NCI-H187 (cell line): ENCODE measurements around the gene IL17RB.

ENCODE experiments used
- DNase-seq, 2 experiments: peaks; one replicate each; lab custom pipeline; 2025; lab: John Stamatoyannopoulos, UW

Gene IL17RB

DNA sequence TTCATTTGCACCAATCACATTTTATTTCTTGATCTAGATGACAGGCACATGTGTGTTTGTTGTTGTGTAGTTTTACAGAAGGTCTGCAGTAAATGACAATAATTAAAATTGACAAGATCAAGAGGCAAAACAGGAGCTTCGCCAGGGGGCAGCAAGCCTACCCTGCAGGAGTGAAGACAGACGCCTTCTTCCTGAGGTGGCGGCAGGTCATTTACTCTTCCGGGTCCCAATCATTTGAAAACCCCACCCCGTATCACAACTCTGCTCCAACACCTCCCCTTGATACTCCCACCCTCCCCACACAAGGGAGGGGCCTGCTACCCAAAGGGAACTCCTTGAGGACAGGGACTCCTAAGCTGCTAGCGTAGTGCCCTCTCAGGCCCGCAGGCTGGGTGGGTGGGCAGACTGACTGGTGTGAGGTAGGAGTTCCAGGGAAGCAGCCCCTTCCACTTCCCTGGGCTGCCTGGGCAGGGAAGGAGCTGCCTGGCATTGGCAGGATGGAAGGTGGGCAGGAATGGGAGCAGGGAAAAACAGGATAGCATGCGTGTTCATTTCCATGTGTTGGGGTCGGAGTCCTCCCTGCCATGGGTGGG, 13.2 kb upstream of the IL17RB start:
- no peak for DNase-seq

GRCh38 chr3:53833700-53834099, 12.7 kb upstream of the IL17RB start:
- DNase-seq: no peak

GRCh38 chr3:53834429-53835095, 11.8 kb upstream of the IL17RB start:
- DNase-seq: no peak

DNA sequence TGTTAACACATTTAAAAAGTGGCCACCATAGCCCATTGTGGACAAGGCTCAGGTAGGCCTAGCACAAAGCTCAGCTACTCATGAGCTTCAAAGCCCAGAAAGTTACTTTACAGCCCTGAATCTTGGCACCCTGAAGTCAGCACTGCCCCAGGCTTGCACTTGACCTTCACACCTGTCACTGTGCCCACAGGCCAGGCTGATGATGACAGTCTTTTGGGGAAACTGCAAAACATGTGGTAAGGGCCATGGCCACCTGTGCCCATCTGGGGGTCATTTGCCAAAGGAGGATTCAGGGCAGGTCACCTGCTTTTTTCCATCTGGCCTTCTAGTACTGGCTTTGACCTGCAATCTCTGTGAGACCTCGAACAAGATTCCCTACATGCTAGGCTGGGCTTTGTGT, 11.1 kb upstream of the IL17RB start:
- no peak for DNase-seq

DNA sequence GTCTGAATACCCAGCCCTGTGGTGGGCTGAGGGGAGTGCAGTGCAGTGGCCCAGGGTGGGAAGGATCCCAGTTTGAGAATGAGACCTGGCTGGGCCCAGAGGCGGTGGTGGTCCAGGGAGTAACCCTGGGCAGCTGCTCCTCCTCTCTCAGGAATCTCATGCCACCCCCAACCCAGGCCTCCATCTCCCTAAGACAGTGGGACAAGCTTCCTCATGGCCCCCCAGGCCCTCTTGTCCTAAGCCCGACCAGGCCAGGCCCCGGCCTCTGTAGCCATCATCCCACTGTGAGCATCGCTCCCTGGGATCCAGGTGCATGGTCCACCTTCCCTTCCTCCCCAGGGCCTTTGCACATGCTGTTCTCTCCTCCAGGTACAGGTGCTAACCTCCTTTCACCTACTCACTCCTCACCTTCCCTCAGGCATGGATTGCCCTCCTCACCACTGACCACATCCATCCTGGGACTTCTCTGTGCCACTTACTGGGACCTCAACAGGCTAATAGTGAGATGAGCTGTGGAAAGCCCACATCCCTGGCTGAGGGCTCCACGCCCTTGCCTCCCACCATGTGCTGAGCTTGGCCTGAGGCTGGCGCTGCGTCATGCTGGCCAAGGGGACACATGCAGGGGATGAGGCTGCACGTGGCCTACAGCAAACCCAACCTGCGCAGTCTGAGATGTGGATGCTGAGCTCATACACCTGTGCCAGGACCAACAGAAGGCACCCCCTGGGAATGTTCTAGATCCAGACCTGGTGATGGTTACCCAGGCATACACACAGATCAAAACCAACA, 10.1 kb upstream of the IL17RB start:
- DNase-seq: no peak

GRCh38 chr3:53837331-53837730, 9.0 kb upstream of the IL17RB start:
- DNase-seq: no peak

GRCh38 chr3:53841296-53841695, 5.1 kb upstream of the IL17RB start:
- DNase-seq: no peak

- DNase-seq: no peak
Observed at GRCh38 chr3:53842436-53843194, 3.8 kb upstream of the IL17RB start.

DNA sequence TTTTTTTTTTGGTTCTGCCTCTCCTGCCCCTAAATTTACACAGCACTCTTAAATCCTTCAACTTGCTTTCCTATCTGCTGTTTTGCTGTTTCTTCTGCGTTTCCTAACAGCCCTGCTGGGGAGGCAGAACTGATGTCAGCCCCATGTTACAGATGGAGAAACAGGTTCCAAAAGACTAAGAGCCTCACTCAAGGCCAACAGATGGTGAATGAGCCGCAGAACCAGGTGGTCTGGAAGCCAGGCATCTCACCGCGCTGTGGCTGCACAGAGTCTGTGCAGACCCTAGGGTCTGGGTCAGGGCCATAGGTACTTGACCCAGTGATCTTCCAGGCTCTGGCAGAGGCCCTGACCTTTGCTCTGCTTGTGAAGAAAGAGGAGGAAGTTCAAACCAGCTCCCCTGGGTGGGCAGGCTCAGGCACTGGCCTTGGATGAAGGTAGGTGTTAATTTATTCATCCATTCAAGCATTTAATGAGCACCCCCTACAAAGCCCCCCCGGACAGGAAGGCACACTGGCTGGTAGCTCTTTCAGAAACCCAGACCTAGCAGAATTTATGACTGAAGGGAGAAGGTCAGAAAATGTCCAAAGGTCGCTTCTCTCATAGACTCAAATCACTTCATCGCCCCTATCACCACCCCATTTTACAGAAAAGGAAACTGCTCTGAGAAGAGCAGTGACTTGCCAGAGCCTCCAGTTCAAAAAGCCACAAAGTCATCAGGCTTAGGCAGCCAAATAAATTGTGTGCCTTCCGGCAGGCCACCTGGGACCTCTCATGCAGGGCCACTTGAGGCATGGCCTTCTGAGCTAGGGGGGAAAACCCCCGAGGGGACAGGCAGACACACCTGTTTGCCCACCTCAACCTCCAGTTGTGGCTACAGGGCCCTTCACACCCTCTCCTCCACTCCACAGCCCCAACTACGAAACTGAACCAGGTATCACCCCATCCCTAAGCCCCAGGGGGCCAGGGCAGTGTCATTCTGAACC, 2.9 kb upstream of the IL17RB start:
- DNase-seq: no peak

GRCh38 chr3:53844262-53845102, 1.9 kb upstream of the IL17RB start:
- DNase-seq: no peak

DNA sequence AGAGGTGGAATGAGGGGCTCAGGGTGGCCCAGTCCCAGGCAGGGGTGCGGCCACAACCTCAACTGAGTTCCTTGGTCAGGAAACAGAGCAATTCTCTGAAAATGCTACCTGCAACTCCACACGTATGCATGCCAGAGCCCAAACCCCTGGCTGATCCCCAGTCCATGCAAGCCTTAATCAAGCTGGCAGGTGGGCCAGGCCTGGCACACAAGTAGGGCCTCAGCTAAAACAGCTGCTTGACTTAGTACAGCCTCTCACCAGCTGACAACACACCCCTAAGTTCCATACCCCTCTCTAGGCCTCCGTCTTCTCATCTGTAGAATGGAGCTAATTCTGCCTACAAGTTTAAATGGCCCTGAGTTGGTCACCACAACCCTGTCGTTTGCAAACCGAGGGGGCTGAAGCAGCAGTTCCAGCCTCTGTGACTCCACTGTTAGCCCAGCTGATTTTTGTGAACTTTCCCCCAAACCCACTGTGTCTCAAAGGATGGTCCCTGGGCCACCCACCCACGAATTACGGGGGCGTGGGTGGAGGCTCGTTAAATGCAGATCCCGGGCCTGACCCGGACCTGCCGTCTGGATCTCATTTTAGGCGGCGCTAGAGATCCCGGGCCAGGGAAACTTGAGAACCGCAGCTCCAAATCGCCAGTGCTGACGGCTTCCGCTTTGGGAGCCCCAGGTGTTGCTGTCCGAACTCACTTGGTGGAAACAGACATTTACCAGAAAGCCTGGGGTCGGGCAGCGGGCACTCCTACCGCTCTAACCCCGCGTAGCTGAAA, 1.1 kb upstream of the IL17RB start:
- no peak for DNase-seq

DNA sequence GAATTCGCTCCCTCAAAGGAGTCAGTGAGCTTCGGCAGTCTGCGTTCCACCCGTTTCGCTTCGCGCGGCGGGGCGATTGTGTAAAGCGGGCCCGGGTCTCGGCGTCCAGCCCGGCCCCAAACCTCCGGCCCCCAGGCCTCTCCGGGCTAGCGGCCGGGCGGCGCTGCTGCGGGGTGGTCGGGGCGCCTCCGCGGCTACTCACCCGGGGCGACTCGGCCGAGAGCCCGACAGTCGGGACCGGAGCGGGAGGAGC, 561 bp upstream of the IL17RB start:
- no peak for DNase-seq

DNA sequence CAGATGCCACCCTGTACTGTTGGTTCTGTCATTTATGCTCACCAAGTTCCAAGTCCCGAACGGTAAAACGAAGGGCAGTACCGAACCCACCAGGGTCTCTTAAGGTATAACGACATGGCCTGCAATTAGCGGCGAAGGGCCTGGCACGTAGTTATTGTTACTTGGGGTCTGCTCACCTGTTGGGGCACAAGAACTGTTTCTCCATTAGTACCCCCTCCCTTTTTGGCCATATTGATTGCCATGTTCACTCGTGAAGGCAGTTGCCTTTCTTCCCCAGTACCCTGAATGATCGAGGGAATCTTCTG, 435 bp downstream of the IL17RB start:
- no peak for DNase-seq

GRCh38 chr3:53849916-53850315, 3.5 kb downstream of the IL17RB start:
- no peak for DNase-seq

GRCh38 chr3:53850895-53851294, 4.5 kb downstream of the IL17RB start:
- DNase-seq: no peak

GRCh38 chr3:53856964-53857363, 10.6 kb downstream of the IL17RB start:
- no peak for DNase-seq

DNA sequence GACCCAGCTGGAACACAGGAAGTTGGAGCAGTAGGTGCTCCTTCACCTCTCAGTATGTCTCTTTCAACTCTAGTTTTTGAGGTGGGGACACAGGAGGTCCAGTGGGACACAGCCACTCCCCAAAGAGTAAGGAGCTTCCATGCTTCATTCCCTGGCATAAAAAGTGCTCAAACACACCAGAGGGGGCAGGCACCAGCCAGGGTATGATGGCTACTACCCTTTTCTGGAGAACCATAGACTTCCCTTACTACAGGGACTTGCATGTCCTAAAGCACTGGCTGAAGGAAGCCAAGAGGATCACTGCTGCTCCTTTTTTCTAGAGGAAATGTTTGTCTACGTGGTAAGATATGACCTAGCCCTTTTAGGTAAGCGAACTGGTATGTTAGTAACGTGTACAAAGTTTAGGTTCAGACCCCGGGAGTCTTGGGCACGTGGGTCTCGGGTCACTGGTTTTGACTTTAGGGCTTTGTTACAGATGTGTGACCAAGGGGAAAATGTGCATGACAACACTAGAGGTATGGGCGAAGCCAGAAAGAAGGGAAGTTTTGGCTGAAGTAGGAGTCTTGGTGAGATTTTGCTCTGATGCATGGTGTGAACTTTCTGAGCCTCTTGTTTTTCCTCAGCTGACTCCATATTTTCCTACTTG, 11.9 kb downstream of the IL17RB start:
- no peak for DNase-seq

DNA sequence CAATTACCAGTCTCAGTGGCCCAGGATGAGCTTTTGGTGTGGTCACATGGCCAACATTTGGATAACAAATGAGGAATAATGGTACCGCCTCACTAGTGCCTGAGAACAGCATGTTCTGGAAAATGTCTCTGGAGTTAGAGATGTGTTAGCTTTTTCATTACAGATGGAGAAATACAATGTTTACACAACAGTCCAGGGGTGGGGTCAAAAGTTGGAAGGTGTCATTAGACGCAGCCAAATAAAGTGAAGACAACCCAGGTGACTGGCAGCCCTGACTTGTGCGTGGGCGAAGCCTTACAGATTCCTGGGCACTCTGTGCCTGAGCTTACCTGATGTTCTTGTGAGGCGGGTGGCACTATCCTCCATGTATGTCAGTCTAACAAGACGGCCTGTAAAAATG, 12.8 kb downstream of the IL17RB start:
- no peak for DNase-seq

- no peak for DNase-seq
Observed at GRCh38 chr3:53860196-53860595, 13.8 kb downstream of the IL17RB start.

GRCh38 chr3:53862241-53862640, 15.9 kb downstream of the IL17RB start:
- DNase-seq: no peak
